GM18873 (cell line): Measurements from ENCODE around the gene PDE3A.

Experiments used
- ATAC-seq: cut with Tn5 transposase; IDR thresholded peaks from one replicate; pipeline ENCODE4 v1.9.1; 2021; ENCODE audit warnings: mild to moderate bottlenecking, moderate library complexity, moderate number of reproducible peaks; ENCODE audit not compliant: unreplicated experiment, low FRiP score

PDE3A gene

DNA sequence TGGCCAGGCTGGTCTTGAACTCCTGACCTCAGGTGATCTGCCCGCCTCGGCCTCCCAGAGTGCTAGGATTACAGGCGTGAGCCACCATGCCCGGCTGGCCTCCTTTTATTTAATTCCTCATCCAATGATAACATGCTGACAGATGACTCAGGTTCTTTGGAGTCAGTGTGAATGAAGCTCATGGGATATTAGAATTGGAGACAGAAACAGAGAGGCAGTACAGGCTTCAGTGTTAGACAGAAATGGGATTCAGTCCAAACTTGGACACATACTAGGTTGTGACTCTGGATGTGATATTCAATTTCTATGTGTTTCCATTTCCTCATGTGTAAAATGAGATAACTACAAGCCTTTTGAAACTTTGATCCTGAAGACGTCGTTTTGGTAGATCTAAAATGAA, 47.3 kb downstream of the PDE3A start:
- no peak for ATAC-seq

DNA sequence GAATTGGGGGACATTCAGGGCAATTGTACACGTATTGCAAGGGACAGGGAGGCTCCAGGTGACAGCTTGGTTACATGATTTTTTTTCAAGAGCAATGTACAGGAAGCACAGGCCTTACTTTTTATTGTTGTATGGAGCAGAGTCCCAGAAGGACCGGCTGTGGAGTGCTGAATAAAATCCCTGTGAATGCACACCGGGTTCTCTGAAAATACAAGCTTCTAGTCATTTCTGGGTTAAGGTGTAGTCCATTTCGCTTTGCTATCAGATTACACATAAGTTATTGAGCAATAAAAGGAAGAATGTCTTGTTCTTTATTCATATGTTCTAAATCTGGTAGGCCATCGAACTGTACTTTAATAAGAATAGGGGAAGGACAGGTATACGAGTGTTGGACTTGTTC, 52.2 kb downstream of the PDE3A start:
- ATAC-seq: no peak

DNA sequence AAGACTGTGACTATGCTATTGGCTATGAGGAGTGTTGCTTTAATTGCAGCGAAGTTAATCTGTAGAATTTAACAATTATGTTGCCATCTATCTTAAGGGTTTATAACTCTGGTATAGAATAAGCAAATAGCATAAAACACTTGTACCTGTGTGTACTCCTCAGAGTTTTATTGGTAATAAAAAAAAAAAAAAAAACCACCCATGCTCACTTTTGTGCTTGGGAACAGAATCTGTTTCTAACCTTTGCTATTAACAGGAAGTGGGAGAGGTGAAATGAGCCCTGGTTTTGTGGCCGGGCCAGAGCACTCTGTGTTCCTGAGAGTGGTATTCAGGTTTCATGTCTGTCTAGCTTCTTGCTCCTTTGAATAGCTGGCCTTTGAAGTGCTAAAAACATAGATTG, 53.1 kb downstream of the PDE3A start:
- ATAC-seq: no peak

DNA sequence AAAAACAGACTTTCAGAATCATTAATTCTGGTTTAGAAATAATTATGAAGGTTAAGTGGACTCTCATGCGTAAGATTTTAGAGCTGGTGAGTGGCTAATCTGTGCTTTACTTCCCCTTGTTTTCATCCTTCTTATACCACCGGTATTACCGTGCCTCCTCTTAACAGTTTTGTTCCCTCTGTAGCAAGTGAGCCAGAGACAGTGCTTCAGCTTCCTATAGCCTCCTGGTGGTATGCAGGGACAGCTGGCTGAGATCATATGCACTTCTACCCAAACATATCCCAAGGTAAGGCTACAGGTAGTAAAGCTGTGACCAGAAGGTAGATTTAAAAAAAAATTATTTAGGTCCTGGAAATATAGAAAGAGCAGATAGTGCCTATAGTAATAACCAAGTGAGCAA, 55.2 kb downstream of the PDE3A start:
- no peak for ATAC-seq

DNA sequence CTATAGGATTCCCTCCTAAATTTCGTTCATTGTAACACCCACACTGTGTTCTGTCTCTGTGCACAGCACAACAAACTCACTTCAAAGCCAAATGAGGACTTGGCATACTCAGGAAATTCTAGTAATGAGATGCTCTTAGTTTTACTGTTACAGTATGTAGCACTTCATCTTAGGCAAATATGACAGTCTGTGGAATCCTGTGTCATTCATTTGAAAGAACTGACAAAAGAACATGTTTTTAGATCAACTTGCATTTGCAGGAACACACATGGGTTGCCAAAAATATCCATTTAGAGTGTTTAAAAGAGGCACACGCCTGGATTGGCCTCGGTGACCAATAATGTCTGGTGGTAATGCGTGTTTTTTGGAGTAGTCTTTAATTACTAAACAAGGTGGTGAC, 56.5 kb downstream of the PDE3A start:
- ATAC-seq: no peak

DNA sequence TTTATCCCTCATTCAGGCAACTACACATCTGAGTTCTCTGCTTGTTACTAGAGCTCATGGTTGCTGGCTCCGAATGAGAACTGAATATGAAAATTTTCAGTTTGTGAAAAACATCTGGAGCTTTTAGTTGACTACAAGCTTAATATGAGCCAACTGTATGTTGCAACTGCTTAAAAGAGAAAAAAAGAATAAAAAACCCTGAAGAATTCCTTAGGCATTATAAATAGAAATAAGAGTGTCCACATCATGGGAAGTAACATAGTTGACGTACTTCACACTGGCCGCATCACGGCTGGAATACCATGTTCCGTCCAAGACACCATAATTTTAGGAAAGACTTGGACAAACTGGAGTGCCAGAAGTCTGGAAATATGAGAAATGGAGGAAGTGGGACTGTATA, 57.9 kb downstream of the PDE3A start:
- ATAC-seq: no peak

DNA sequence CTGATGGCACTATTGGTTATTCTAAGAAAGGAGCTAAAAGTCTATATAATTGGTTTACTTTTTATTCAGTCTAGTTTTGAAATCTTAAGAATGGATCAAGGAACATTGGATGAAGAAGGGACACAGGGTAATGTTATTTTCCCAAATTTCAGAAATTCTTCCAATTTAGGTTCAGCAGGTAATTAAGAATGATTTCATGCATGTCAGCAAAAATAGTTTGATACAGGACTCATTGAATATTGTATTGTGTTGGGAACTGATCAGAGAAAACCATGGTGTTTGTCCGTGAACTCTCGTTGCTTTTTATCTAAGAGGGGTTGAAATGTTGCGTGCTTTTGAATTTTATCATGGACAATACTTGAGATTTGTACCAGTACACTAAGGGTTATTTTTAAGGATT, 58.6 kb downstream of the PDE3A start:
- no peak for ATAC-seq

DNA sequence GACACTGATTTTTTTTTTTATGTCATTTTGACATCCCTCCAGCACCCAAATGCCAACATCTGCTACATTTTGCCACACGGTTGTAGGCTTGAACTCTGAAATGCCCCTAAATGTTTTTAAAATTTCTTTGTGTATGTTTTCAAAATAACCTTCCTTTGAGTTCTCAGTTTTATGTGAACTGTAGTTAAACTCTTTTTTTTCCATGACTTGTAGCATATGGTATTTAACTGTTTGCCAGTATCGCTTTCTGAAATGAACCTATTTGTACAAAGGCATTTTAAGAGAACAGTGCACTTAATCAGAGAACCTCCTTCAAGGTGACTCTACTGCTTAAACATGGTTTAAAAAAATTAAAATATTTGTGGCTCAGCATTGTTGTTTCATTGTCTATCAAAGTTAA, 61.5 kb downstream of the PDE3A start:
- ATAC-seq: no peak

DNA sequence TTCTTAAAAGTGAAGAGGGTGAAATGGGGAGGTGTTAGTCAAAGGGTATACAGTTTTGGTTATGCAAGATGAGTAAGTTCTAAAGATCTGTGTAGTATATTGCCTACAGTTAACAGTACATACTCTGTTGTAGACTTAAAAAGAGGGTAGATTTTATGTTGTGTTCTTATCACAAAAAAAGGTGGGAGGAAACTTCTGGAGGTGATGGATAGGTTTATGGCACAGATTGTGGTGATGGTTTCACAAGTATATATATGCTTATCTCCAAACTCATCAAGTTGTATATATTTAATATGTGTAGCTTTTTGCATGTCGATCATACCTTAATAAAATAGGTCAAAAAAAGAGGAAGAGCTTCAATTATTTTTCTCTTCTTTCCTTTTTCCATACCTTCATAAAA, 64.0 kb downstream of the PDE3A start:
- ATAC-seq: no peak

DNA sequence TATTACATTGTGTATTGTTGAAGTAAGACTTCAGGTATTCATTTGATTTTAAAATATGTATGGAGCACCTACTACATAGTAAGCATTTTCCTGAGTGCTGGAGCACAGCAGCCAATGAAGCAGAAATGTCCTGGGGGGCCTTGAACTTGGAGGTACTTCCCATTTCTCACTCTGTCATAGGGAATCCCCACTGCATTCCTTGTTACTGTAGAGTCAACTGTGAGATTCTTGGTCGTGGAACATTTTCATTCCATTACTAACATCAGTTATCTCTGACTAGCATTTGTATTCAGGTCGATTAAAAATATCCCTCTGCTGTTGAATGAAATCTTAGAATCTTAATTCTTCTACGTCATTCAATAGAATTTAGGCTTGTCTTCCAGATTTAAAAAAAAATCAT, 66.7 kb downstream of the PDE3A start:
- no peak for ATAC-seq

DNA sequence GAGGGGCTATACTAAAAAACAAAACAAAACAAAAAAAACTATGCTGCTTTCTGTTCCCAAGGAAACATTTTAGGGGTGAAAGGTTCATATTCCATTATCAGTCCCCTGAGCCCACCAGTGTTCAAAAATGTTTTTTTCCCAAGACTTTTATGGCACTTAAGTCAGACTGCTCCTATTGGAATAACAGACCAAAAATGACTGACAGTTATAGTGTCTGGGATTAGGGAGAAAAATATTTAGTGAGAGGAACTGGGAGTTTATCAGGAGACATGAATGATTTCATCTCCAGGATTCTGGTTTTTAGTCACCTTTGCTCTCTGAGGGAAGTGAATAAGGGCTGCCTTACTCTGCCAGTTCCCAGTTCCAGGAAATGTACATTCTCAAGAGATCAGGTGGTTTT, 68.0 kb downstream of the PDE3A start:
- ATAC-seq: no peak

DNA sequence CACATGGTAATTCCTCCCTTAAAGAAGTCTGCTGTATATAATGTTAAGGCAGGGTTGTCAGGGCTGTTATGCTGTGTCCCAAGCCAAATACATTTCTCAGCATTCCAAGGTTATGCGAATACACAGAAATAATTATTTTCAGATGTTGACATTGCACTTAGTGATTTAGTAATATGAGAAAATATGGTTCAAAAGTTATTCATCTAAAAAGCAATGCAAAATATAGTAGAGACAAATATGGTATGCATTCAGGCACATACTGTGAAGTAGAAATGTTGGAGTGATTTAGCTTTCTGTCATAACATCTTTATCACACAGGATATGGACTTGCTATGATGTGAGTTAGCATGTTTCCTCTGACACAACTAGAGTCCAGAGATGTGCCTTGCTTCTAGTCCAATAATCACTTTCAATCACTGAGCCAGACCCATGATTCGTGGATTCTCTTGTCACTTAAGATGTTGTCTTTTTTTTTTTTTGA, 70.0 kb downstream of the PDE3A start:
- no peak for ATAC-seq

DNA sequence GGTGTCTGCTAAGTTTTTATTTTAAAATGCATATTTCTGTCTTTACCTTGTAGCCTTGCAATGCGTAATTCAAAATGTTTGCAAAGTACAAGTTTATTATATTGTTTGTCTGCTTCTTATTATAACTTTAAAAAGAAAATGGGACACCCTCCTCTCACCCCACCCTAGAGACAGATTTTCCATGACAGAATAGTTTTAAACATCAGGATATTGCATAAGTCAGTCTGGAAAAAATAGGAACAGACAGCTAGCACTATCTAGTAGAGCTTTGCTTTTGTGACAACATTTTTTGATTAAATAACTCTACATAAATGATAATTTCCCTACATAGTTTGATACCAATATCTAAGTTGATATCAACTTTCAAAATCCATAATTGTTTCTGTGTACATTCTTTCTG, 71.3 kb downstream of the PDE3A start:
- no peak for ATAC-seq

DNA sequence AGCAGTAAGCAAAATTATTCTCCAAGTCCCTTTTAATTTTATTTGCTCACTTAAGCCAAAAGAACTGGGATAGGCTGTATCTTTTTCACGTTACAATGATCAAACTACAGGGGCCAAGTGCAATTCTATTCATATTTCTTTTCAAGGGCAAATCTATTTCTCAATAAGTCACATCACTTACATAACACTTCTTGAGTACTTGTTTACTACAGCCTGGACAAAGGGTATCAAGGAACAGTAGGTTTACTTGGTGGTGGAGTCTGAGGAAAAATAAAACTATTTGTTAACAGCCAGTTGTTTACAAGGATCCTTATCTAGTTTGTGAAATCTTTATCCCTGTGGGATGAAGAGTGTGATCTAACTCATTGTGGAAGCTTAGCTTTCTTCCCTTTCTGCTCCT, 72.1 kb downstream of the PDE3A start:
- no peak for ATAC-seq

DNA sequence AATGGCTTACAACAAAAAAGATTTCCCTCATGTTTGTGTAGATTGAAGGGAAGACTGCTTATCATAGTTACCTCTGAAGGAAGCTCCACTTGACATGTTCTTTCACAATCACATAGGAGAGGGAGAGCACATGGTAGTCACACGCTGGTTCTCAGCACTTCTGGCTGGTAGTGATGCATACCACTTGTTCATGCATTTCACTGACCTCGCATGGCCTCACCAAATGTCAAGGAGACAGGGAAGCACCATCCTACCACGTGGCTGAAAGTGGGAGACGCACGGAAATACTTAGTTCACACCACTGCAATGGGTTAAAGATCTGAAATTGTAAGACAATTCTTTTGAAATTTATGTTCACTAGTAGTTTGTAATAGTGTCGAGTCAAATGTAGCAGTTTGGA, 74.0 kb downstream of the PDE3A start:
- no peak for ATAC-seq

DNA sequence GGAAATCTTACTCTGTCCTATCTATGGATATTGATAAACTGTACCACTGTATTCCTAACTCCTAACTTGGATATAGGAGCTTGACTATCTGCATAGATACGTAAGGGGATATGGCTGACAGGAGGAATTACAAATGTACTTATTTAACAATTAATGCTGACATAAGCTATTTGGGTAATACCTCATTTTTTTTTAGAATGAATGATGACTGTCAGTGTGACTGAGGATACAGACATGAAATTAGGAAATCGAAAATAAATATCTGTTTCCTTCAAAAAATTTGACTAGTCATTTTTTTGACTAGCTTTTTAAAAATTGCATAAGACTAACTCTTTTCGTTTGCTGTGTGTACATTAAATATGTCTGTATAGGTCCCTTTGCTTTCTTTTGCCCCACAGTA, 74.9 kb downstream of the PDE3A start:
- no peak for ATAC-seq

DNA sequence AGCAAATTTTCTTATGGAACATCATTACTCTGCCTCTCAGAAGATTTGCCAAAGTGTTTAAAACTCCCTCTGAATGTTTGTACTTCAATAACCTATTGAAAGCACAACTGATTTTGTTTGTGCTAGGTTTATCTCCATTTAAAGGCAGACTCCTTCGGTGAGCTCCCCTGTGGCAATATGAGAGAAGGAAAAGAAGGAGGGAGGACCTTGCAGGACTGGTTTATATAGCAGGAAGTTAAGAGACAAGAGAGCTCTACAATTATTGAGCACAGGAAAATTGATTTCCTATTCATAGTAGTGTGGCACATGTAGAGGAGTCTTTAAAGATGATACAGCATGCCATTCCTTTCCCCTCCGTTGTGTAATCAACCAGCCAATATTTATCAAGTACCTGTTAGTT, 75.5 kb downstream of the PDE3A start:
- no peak for ATAC-seq

DNA sequence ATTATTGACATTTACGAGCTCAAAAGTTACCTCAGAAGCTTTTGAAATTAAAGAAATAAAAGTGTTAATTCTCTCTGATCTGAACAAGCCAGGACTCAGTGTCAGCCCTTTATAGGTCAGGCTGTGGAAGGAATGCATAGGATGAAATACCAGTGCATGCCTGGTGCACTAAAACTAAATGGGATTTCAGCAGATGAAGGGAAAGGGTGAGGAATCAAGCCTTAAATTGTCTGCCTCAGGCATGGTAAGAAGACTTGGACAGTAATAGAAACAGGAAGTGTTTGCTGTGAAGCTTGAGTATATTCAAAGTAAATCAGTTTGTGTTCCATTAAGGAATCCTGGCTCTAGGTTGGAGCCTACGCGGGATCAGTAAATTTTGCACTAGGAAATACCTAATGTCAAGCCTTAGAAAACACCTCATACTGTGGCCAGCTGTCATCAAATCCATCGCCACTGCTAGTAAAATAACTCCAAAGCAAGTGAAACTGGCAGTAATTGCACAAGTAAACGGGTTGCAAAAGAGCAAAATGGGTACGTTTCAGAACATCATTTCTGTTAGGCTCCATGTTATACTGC, 76.3 kb downstream of the PDE3A start:
- no peak for ATAC-seq

DNA sequence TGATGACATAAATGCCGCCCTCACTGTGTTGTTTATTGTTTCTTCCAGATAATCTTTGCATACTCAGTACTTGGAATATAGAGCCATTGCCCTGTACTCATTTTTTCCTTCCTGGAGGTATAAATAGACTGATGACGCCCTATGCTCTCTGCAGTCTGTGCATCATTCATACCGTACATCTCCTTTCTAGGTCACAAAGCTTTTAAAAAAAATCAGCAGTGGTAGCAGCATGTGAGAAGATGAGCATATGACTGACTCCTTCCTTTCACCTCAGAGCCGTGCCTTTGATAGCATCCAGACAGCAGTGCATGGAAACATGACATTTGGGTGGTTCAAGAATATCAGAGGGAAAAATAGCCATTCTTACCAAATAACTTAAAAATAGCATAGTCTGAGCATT, 77.3 kb downstream of the PDE3A start:
- ATAC-seq: no peak

DNA sequence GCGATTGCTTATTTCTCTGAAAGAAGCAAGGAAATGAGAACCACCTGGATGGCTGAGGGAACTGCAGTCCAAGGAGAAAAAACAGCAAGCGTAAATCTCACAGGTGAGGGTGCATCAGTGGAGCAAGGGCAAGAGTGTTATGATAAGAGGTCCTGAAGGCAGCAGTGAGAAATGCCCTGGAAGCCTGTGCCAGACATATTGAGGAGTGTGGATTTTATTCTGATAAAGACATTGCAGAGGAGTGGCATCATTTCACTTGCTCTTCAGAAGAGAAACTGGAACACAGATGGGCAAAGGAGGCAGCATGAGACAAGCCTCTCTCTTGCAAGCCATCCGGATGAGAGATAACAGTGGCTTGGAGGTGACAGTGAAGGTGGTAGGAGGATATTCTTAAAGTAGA, 78.5 kb downstream of the PDE3A start:
- ATAC-seq: no peak

DNA sequence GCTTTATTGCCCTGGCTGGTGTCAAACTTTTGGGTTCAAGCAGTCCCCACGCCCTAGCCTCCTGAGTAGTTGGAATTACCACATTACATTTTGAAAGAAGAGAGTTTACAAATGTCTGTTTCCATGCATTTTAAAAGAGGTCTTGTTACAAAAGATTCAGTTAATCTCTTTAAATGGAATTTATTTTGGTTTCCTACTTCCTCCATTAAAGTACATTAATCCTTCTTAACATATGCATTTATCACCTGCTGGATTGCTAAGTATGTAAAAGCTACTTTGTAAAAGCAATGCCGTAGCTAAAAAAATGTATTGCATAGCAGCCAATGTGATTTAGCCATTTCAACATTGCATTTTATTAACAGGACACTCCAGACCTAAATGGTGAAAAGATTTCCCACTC, 80.4 kb downstream of the PDE3A start:
- no peak for ATAC-seq

DNA sequence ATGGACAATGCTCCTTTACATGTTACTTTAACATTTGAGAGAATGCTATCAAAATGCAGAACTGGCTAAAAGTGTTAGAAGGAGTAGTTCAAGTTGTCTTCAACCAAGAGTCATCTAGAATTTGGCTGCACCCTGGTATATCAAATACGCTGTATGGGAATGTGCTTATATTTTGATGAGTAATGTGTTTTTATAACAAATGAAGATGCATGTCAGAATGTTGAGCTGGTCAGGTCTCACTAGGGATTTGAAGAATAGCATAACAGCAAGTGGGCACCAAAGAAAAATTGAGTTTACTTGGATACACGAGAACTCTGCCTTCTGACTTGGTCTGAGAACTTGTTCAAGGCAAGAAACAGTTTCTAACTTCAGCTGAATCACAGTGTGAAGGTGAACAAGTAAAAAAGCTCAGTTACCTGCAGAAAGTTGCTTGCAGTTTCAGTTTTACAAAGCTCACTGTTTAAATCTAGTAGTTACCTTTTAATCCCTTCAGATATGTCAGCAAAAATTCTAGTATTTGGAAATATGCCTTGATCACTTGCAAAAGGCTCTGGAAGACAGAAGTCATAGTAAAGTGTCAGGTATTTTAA, 82.3 kb downstream of the PDE3A start:
- ATAC-seq: no peak

DNA sequence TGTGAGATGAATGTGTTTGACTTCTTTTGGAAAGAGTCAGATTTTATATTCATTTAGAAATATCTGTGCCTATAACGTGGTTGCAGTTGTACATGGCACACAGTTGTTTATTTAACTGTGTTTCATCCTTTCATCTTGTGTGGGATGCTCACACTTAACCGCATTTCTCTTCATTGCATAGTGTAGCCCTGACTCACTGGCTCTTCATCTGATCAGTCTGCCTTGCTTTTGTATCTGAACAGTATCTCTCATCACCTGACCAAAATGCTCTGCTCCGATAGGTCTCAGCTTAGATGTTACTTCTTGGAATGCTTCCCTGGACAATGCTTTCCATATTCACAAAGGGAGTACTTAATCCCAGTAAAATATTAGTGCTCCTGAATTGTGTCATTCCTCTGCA, 83.4 kb downstream of the PDE3A start:
- no peak for ATAC-seq
